ENCODE results near the gene MAP4K2. TPM values are rescaled to one million over a fixed set of nuclear protein-coding genes. Genes with fewer than 3 reads are reported as not detected.

Gene MAP4K2
- total RNA-seq, 1 experiment from 2014 or later: 24.5 TPM

DNA sequence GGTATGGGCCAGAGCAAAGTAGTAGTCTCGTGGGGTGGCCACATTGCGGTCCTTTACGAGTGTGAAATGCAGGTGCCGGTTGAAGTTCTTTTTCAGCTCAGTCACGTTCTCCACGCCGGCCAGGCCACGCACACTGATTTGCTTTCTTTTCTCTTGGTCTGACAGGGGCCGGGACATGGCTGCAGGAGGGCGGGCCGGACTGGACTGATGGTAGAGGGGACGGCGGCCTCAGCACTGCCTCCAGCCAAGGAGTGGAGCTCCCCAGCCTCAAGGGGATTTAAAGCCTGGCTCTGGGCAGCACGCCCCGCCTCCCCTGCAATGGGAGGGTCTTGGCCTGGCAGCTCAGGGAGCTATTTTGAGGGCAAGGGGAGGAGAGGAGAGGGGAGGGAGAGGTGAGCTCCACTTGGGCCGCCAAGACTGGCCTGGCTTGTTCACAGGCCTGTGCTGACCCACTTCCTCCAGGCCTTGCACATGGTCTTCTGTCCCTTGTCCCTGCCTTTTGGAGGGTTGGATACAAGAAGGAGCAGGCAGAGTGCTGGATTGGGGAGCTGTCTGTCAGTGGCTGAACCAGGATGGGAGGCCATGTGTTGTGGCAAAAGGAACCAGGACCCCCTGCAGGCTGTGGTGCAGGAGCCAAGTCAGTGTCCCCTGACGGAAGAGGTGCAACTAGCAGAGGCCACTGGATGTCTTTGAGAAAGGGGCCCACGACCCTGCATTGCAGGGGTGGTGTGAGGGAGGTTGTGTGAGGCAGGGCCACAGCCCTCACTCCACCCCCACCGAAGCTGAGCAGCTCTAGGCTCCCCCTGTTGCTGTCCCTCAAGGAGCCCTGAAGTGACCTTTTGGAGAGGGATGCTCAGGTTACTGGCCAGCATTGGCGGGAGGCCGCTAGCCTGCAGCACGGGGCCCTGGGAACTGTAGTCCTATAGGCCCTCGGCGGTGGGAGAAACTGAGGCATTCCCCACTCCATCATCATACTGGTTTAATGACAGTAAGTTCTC is 43.0 kb downstream of the MAP4K2 start, which contains the start of gene PYGM (continued):
- TF ChIP-seq, protein P1, sequence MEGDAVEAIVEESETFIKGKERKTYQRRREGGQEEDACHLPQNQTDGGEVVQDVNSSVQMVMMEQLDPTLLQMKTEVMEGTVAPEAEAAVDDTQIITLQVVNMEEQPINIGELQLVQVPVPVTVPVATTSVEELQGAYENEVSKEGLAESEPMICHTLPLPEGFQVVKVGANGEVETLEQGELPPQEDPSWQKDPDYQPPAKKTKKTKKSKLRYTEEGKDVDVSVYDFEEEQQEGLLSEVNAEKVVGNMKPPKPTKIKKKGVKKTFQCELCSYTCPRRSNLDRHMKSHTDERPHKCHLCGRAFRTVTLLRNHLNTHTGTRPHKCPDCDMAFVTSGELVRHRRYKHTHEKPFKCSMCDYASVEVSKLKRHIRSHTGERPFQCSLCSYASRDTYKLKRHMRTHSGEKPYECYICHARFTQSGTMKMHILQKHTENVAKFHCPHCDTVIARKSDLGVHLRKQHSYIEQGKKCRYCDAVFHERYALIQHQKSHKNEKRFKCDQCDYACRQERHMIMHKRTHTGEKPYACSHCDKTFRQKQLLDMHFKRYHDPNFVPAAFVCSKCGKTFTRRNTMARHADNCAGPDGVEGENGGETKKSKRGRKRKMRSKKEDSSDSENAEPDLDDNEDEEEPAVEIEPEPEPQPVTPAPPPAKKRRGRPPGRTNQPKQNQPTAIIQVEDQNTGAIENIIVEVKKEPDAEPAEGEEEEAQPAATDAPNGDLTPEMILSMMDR (IDR thresholded peaks at IDR 0.05): no peak
- TF ChIP-seq ATF1 (CRISPR knock-in tag; IDR thresholded peaks at IDR 0.05): no peak
- TF ChIP-seq, protein P2, sequence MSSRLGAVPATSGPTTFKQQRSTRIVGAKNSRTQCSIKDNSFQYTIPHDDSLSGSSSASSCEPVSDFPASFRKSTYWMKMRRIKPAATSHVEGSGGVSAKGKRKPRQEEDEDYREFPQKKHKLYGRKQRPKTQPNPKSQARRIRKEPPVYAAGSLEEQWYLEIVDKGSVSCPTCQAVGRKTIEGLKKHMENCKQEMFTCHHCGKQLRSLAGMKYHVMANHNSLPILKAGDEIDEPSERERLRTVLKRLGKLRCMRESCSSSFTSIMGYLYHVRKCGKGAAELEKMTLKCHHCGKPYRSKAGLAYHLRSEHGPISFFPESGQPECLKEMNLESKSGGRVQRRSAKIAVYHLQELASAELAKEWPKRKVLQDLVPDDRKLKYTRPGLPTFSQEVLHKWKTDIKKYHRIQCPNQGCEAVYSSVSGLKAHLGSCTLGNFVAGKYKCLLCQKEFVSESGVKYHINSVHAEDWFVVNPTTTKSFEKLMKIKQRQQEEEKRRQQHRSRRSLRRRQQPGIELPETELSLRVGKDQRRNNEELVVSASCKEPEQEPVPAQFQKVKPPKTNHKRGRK (CRISPR knock-in tag; IDR thresholded peaks at IDR 0.05; ENCODE audit: borderline replicate concordance): no peak
- TF ChIP-seq, protein P3, sequence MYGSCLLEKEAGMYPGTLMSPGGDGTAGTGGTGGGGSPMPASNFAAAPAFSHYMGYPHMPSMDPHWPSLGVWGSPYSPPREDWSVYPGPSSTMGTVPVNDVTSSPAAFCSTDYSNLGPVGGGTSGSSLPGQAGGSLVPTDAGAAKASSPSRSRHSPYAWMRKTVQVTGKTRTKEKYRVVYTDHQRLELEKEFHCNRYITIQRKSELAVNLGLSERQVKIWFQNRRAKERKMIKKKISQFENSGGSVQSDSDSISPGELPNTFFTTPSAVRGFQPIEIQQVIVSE (CRISPR knock-in tag; IDR thresholded peaks at IDR 0.05; ENCODE audit: borderline replicate concordance): no peak
- TF ChIP-seq ZNF219 (CRISPR knock-in tag; IDR thresholded peaks at IDR 0.05; ENCODE audit: borderline replicate concordance): no peak
- TF ChIP-seq, protein P4, sequence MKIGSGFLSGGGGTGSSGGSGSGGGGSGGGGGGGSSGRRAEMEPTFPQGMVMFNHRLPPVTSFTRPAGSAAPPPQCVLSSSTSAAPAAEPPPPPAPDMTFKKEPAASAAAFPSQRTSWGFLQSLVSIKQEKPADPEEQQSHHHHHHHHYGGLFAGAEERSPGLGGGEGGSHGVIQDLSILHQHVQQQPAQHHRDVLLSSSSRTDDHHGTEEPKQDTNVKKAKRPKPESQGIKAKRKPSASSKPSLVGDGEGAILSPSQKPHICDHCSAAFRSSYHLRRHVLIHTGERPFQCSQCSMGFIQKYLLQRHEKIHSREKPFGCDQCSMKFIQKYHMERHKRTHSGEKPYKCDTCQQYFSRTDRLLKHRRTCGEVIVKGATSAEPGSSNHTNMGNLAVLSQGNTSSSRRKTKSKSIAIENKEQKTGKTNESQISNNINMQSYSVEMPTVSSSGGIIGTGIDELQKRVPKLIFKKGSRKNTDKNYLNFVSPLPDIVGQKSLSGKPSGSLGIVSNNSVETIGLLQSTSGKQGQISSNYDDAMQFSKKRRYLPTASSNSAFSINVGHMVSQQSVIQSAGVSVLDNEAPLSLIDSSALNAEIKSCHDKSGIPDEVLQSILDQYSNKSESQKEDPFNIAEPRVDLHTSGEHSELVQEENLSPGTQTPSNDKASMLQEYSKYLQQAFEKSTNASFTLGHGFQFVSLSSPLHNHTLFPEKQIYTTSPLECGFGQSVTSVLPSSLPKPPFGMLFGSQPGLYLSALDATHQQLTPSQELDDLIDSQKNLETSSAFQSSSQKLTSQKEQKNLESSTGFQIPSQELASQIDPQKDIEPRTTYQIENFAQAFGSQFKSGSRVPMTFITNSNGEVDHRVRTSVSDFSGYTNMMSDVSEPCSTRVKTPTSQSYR (CRISPR knock-in tag; IDR thresholded peaks at IDR 0.05): no peak
- TF ChIP-seq, protein P5, sequence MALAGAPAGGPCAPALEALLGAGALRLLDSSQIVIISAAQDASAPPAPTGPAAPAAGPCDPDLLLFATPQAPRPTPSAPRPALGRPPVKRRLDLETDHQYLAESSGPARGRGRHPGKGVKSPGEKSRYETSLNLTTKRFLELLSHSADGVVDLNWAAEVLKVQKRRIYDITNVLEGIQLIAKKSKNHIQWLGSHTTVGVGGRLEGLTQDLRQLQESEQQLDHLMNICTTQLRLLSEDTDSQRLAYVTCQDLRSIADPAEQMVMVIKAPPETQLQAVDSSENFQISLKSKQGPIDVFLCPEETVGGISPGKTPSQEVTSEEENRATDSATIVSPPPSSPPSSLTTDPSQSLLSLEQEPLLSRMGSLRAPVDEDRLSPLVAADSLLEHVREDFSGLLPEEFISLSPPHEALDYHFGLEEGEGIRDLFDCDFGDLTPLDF (CRISPR knock-in tag; IDR thresholded peaks at IDR 0.05): no peak
- no peak for TF ChIP-seq OVOL2 (CRISPR knock-in tag; IDR thresholded peaks at IDR 0.05; ENCODE audit: borderline replicate concordance)
- no peak for TF ChIP-seq FOXK1 (CRISPR knock-in tag; IDR thresholded peaks at IDR 0.05)
- TF ChIP-seq ZNF317 (CRISPR knock-in tag; IDR thresholded peaks at IDR 0.05; ENCODE audit: borderline replicate concordance, low read depth): no peak
- no peak for TF ChIP-seq ZNF263 (CRISPR knock-in tag; IDR thresholded peaks at IDR 0.05; ENCODE audit: low read depth)
- TF ChIP-seq ZNF396 (CRISPR knock-in tag; IDR thresholded peaks at IDR 0.05; ENCODE audit: borderline replicate concordance): no peak
- TF ChIP-seq ZNF232 (CRISPR knock-in tag; IDR thresholded peaks at IDR 0.05): no peak
- TF ChIP-seq, protein P6, sequence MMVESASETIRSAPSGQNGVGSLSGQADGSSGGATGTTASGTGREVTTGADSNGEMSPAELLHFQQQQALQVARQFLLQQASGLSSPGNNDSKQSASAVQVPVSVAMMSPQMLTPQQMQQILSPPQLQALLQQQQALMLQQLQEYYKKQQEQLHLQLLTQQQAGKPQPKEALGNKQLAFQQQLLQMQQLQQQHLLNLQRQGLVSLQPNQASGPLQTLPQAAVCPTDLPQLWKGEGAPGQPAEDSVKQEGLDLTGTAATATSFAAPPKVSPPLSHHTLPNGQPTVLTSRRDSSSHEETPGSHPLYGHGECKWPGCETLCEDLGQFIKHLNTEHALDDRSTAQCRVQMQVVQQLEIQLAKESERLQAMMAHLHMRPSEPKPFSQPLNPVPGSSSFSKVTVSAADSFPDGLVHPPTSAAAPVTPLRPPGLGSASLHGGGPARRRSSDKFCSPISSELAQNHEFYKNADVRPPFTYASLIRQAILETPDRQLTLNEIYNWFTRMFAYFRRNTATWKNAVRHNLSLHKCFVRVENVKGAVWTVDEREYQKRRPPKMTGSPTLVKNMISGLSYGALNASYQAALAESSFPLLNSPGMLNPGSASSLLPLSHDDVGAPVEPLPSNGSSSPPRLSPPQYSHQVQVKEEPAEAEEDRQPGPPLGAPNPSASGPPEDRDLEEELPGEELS (CRISPR knock-in tag; IDR thresholded peaks at IDR 0.05): 0 out of 2 replicates have a peak, but pooled peaks have one; percentile 40
- TF ChIP-seq ZNF121 (CRISPR knock-in tag; IDR thresholded peaks at IDR 0.05): peak; percentile 79
- TF ChIP-seq, protein P7, sequence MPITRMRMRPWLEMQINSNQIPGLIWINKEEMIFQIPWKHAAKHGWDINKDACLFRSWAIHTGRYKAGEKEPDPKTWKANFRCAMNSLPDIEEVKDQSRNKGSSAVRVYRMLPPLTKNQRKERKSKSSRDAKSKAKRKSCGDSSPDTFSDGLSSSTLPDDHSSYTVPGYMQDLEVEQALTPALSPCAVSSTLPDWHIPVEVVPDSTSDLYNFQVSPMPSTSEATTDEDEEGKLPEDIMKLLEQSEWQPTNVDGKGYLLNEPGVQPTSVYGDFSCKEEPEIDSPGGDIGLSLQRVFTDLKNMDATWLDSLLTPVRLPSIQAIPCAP (CRISPR knock-in tag; IDR thresholded peaks at IDR 0.05): no peak
- TF ChIP-seq, protein P8, sequence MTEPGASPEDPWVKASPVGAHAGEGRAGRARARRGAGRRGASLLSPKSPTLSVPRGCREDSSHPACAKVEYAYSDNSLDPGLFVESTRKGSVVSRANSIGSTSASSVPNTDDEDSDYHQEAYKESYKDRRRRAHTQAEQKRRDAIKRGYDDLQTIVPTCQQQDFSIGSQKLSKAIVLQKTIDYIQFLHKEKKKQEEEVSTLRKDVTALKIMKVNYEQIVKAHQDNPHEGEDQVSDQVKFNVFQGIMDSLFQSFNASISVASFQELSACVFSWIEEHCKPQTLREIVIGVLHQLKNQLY (CRISPR knock-in tag; IDR thresholded peaks at IDR 0.05): no peak
- TF ChIP-seq, protein P9, sequence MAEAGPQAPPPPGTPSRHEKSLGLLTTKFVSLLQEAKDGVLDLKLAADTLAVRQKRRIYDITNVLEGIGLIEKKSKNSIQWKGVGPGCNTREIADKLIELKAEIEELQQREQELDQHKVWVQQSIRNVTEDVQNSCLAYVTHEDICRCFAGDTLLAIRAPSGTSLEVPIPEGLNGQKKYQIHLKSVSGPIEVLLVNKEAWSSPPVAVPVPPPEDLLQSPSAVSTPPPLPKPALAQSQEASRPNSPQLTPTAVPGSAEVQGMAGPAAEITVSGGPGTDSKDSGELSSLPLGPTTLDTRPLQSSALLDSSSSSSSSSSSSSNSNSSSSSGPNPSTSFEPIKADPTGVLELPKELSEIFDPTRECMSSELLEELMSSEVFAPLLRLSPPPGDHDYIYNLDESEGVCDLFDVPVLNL (CRISPR knock-in tag; IDR thresholded peaks at IDR 0.05; ENCODE audit: borderline replicate concordance, low read depth): no peak
- TF ChIP-seq, protein P10, sequence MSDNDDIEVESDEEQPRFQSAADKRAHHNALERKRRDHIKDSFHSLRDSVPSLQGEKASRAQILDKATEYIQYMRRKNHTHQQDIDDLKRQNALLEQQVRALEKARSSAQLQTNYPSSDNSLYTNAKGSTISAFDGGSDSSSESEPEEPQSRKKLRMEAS (CRISPR knock-in tag; IDR thresholded peaks at IDR 0.05): peak; percentile 70
- no peak for TF ChIP-seq ESRRA (CRISPR knock-in tag; IDR thresholded peaks at IDR 0.05; ENCODE audit: borderline replicate concordance)
- 0 out of 2 replicates have a peak, but pooled peaks have one; percentile 18 for TF ChIP-seq NFE2L1 (CRISPR knock-in tag; IDR thresholded peaks at IDR 0.05)
